OCI-LY7 (cell line): ENCODE results near the gene DHRS7. TPM values are rescaled to one million over a fixed set of nuclear protein-coding genes. Genes with fewer than 3 reads are reported as not detected.

Experiments used
- Bru-seq: library from RNA; stranded (reverse); fragments of 400-500 nt; gene quantifications from one replicate; lab custom pipeline; 2021; lab: Mats Ljungman, UMichigan
- BruChase-seq, 2 experiments: library from RNA; stranded (reverse); fragments of 400-500 nt; gene quantifications; one replicate each; lab custom pipeline; 2021; lab: Mats Ljungman, UMichigan
- BruUV-seq: library from RNA; stranded (reverse); fragments of 400-500 nt; replicated peaks from 2 replicates; lab custom pipeline; 2021; lab: Mats Ljungman, UMichigan
- CTCF ChIA-PET: fragments of 300-600 bp; sonication (Branson Sonifier 250); formaldehyde crosslinking; loops from one replicate; lab custom pipeline; 2022; ENCODE audit warnings: antibody characterized with exemption; ENCODE audit not compliant: unreplicated experiment; lab: Charles Lee
- POLR2A ChIA-PET: fragments of 300-600 bp; sonication (Branson Sonifier 250); formaldehyde crosslinking; loops from one replicate; lab custom pipeline; 2022; ENCODE audit warnings: antibody characterized with exemption; lab: Charles Lee
- DNase-seq: peaks from one replicate; pipeline ENCODE4 v3.0.0-alpha.2; 2015; ENCODE audit warnings: low spot score
- H2AFZ ChIP-seq: fragments of 200-600 bp; sonication (generic), shearing (Covaris generic); 2 replicates; pipeline ENCODE4 v1.6.1; 2014; ENCODE audit warnings: mild to moderate bottlenecking, antibody characterized with exemption, low read length, moderate library complexity
- H3K27ac ChIP-seq: fragments of 200-600 bp; sonication (generic); 2 replicates; pipeline ENCODE4 v1.5.1; 2014; ENCODE audit warnings: mixed run types, low read depth, mild to moderate bottlenecking, moderate library complexity, low read length, inconsistent platforms; ENCODE audit not compliant: poor library complexity, severe bottlenecking
- H3K36me3 ChIP-seq: fragments of 200-600 bp; sonication (generic); 2 replicates; pipeline ENCODE4 v1.6.1; 2014; ENCODE audit warnings: mild to moderate bottlenecking, antibody characterized with exemption, low read length, moderate library complexity, mixed read lengths; ENCODE audit not compliant: insufficient read depth
- H3K4me1 ChIP-seq: fragments of 200-600 bp; sonication (generic); 2 replicates; pipeline ENCODE4 v1.5.1; 2014; ENCODE audit warnings: mild to moderate bottlenecking, low read length; ENCODE audit not compliant: insufficient read depth, poor library complexity, severe bottlenecking
- H3K4me2 ChIP-seq: fragments of 200-600 bp; sonication (generic); 2 replicates; pipeline ENCODE4 v1.6.1; 2014; ENCODE audit warnings: mild to moderate bottlenecking, low read length
- H3K4me3 ChIP-seq: fragments of 200-600 bp; sonication (generic); 2 replicates; pipeline ENCODE4 v1.5.1; 2014; ENCODE audit warnings: mild to moderate bottlenecking, low read depth, low read length; ENCODE audit not compliant: poor library complexity, severe bottlenecking
- H3K79me2 ChIP-seq: fragments of 200-600 bp; sonication (generic); 2 replicates; pipeline ENCODE4 v1.6.1; 2016; ENCODE audit warnings: low read depth, mild to moderate bottlenecking, low read length, moderate library complexity, mixed read lengths; ENCODE audit not compliant: insufficient read depth
- H3K9me2 ChIP-seq: fragments of 200-600 bp; sonication (generic); 2 replicates; pipeline ENCODE4 v1.6.1; 2016; ENCODE audit warnings: mild to moderate bottlenecking, low read length, mixed read lengths; ENCODE audit not compliant: insufficient read depth
- H3K9me3 ChIP-seq: fragments of 200-600 bp; sonication (generic); 2 replicates; pipeline ENCODE4 v1.6.1; 2014; ENCODE audit warnings: mild to moderate bottlenecking, mixed run types, low read length, mixed read lengths
- H4K20me1 ChIP-seq: fragments of 200-600 bp; sonication (generic); 2 replicates; pipeline ENCODE4 v1.6.1; 2014; ENCODE audit warnings: mild to moderate bottlenecking, antibody characterized with exemption, low read length, moderate library complexity, mixed read lengths; ENCODE audit not compliant: insufficient read depth
- CTCF ChIP-seq: fragments of 200-600 bp; sonication (generic); conservative IDR thresholded peaks from 2 replicates; pipeline ENCODE4 v1.5.1; 2014; ENCODE audit warnings: mild to moderate bottlenecking, antibody characterized with exemption, low read length, moderate library complexity, mixed read lengths
- EZH2phosphoT487 ChIP-seq: fragments of 200-600 bp; sonication (generic); IDR thresholded peaks from 2 replicates; pipeline ENCODE4 v1.6.1; 2018; ENCODE audit warnings: low read depth, borderline replicate concordance, mild to moderate bottlenecking, mixed run types, antibody characterized with exemption, low read length, moderate library complexity, mixed read lengths
- intact Hi-C: fragments of 100-400 bp; cut with micrococcal nuclease; formaldehyde crosslinking; loops from one replicate; pipeline ENCODE4 v1.10.0; 2022; ENCODE audit not compliant: unreplicated experiment
- long read RNA-seq: library from polyadenylated mRNA; stranded (forward); transcript quantifications from one replicate; pipeline ENCODE4 v2.0.0, GENCODE V29; 2022
- total RNA-seq, 2 experiments: library from RNA; depleted of rRNA in 1 of 2; stranded (reverse); fragments of >200 nt in 1 of 2; shearing (Covaris generic) in 1 of 2; gene quantifications; 2 replicates each; pipeline ENCODE4 v1.2.3, GENCODE V29; 2014 to 2022

Gene DHRS7
- total RNA-seq (2014; rRNA removed; shearing (Covaris generic)), result 30.9 and 32.7 TPM in 2 replicates
- total RNA-seq (2022), result 28.4 and 31.1 TPM in 2 replicates
- percentile 64 among the genes with signal in this experiment for Bru-seq, nascent RNA
- percentile 51 among the genes with signal in this experiment for BruChase-seq, experiment 1, labeled RNA remaining after a 6-hour chase
- BruChase-seq, experiment 2, labeled RNA remaining after a 2-hour chase, result percentile 55 among the genes with signal in this experiment
- long read RNA-seq, transcript DHRS7-209 (7 exons, 1,322 nt), result major isoform, 86 of 93 reads
- long read RNA-seq, partial matches to known transcripts, result 3 of 93 reads
- long read RNA-seq, other reads (novel, unspliced or antisense), result 2 of 93 reads

- peaks cover 6% of the 10 kb centered on the region for H3K36me3 ChIP-seq
- ChIA-PET CTCF (interaction anchor here (0.6 to 1.5 kb wide), 5 partner anchors 18 to 1146 kb away, joined by 3 to 6 read pairs (median 3); no protein-coding TSS in a partner anchor), POLR2A (interaction anchor here (0.6 to 5.3 kb wide), 19 partner anchors 10 to 220 kb away, joined by 3 to 28 read pairs (median 4); partner anchors contain the start of gene PCNX4)
- BruUV-seq, result no TSS peak
- no peaks in the 10 kb centered on the region for H3K9me3 ChIP-seq
- TF ChIP-seq EZH2phosphoT487 (no peak), CTCF (peak; percentile 63)
- H3K4me2 ChIP-seq, result peak within 1 kb of the TSS; percentile 82
- H3K4me3 ChIP-seq, result peak within 1 kb of the TSS; percentile 70
- H4K20me1 ChIP-seq, result no peaks in the 10 kb centered on the region
- DNase-seq, result peak; percentile 88
- peaks cover 28% of the 10 kb centered on the region for H3K4me1 ChIP-seq
- H3K79me2 ChIP-seq, result peaks cover 14% of the 10 kb centered on the region; the same call in 1 of the 2 replicates
- peak within 1 kb of the TSS; percentile 69 for H3K27ac ChIP-seq
- H3K9me2 ChIP-seq, result no peaks in the 10 kb centered on the region
- intact Hi-C loops, result loop anchor here (1.0 to 5.0 kb wide), 4 partner anchors 74 to 223 kb away; partner anchors contain the start of gene PCNX4
- H2AFZ ChIP-seq, result peak within 1 kb of the TSS; percentile 90
These were observed at the start of gene DHRS7 for GRCh38 chr14:60164712-60165546. Gene DHRS7, minus strand, starts transcription at chr14:60165398. Its CDS starts 89 bp downstream, at chr14:60165309.

GRCh38 chr14:60214415-60215126 lies 49.4 kb upstream of the DHRS7 start:
- no peak for DNase-seq
- ChIA-PET POLR2A (interaction anchor here (0.7 to 3.3 kb wide), 4 partner anchors 10 to 44 kb away, joined by 3 to 17 read pairs (median 4); no protein-coding TSS in a partner anchor), CTCF (no interaction called here)
- Histone ChIP-seq H2AFZ (peak overlapping the region; percentile 35), H3K79me2 (no peaks in the 10 kb centered on the region), H3K27ac (no peak overlapping the region), H4K20me1 (no peaks in the 10 kb centered on the region), H3K4me1 (peaks cover 16% of the 10 kb centered on the region), H3K9me3 (no peaks in the 10 kb centered on the region; the same call in 1 of the 2 replicates), H3K36me3 (no peaks in the 10 kb centered on the region), H3K4me2 (no peak overlapping the region), H3K9me2 (no peaks in the 10 kb centered on the region), H3K4me3 (no peak overlapping the region)
- no TSS peak for BruUV-seq
- TF ChIP-seq CTCF (no peak), EZH2phosphoT487 (no peak)
- intact Hi-C loops, result no loop called here
